Measurements from ENCODE around the gene ARHGEF3.

ARHGEF3 gene

GRCh38 chr3:56681984-56682461 is 119.7 kb downstream of the ARHGEF3 start:
- DNase-seq (ENCODE audit: low spot score), result no peak

GRCh38 chr3:56680054-56680580 is 121.6 kb downstream of the ARHGEF3 start:
- DNase-seq (ENCODE audit: low spot score), result no peak
